ENCODE measurements around the gene WRAP73.
"Not testable (repeated sequence)": the region's sequence is repeated elsewhere in the genome, so short reads cannot be mapped to it uniquely, and the experiment has no call there.

The WRAP73 gene

GRCh38 chr1:3593745-3594144, 56.2 kb downstream of the WRAP73 start:
- FAIRE-seq = no peak

- no peak for FAIRE-seq
Observed at GRCh38 chr1:3593334-3593733, 56.6 kb downstream of the WRAP73 start.

- no peak for FAIRE-seq
Observed at GRCh38 chr1:3590951-3591865, 58.7 kb downstream of the WRAP73 start.

- FAIRE-seq = no peak
Observed at GRCh38 chr1:3590139-3590763, 59.7 kb downstream of the WRAP73 start.

- FAIRE-seq = no peak
Observed at GRCh38 chr1:3588395-3588794, 61.5 kb downstream of the WRAP73 start.

- no peak for FAIRE-seq
Observed at GRCh38 chr1:3586986-3587759, 62.7 kb downstream of the WRAP73 start.

GRCh38 chr1:3585940-3586568, 63.8 kb downstream of the WRAP73 start:
- no peak for FAIRE-seq

- FAIRE-seq = not testable (repeated sequence)
Observed at GRCh38 chr1:3585353-3585868, 64.5 kb downstream of the WRAP73 start.

GRCh38 chr1:3584915-3585314, 65.0 kb downstream of the WRAP73 start:
- no peak for FAIRE-seq

GRCh38 chr1:3583751-3584150, 66.2 kb downstream of the WRAP73 start:
- FAIRE-seq = not testable (repeated sequence)

GRCh38 chr1:3581296-3582036, 68.4 kb downstream of the WRAP73 start:
- FAIRE-seq = no peak
